ENCODE measurements around the gene CYB5A.

CYB5A gene

GRCh38 chr18:74216661-74217110 lies 75.1 kb downstream of the CYB5A start:
- DNase-seq = no peak
- TF ChIP-seq GATA1 (IDR thresholded peaks at IDR 0.05; ENCODE audit: low read depth, low read length) = no peak
- no peak for TF ChIP-seq POLR2A (IDR thresholded peaks at IDR 0.05; ENCODE audit: low read length)

GRCh38 chr18:74215863-74216262 lies 75.9 kb downstream of the CYB5A start:
- DNase-seq = no peak
- TF ChIP-seq POLR2A (IDR thresholded peaks at IDR 0.05; ENCODE audit: low read length) (no peak), GATA1 (IDR thresholded peaks at IDR 0.05; ENCODE audit: low read depth, low read length) (no peak)

GRCh38 chr18:74213429-74213828 lies 78.3 kb downstream of the CYB5A start:
- no peak for TF ChIP-seq POLR2A (IDR thresholded peaks at IDR 0.05; ENCODE audit: low read length)
- TF ChIP-seq GATA1 (IDR thresholded peaks at IDR 0.05; ENCODE audit: low read depth, low read length) = no peak
- DNase-seq = peak in 1 of 2 experiments; percentile 39

- TF ChIP-seq GATA1 (IDR thresholded peaks at IDR 0.05; ENCODE audit: low read depth, low read length) (no peak), POLR2A (IDR thresholded peaks at IDR 0.05; ENCODE audit: low read length) (no peak)
Measured at GRCh38 chr18:74204526-74205152, 87.1 kb downstream of the CYB5A start.

GRCh38 chr18:74203811-74204210 lies 88.0 kb downstream of the CYB5A start:
- peak in 1 of 2 experiments; percentile 33 for DNase-seq
- TF ChIP-seq POLR2A (IDR thresholded peaks at IDR 0.05; ENCODE audit: low read length) (no peak), GATA1 (IDR thresholded peaks at IDR 0.05; ENCODE audit: low read depth, low read length) (no peak)

More at GRCh38 chr18:74204526-74205152, 87.1 kb downstream of the CYB5A start:
- DNase-seq = peak; percentile 48 to 73

Measured in erythroblast (primary cell).